GM23338 (cell line): ENCODE data around the gene PTPRA. TPM values are rescaled to one million over a fixed set of nuclear protein-coding genes. Genes with fewer than 3 reads are reported as not detected.

Experiments used
- ATAC-seq: fragments of 200-7000 bp; cut with Tn5 transposase; 3 replicates; pipeline ENCODE4 v1.9.1; 2020
- DNase-seq: peaks from one replicate; pipeline ENCODE4 v3.0.0-alpha.2; 2015; ENCODE audit warnings: low spot score
- H2AFZ ChIP-seq: fragments of 200-600 bp; sonication (generic); 2 replicates; pipeline ENCODE4 v1.8.0; 2016; ENCODE audit warnings: antibody characterized with exemption, mild to moderate bottlenecking, moderate library complexity
- H3F3A ChIP-seq: fragments of 200-600 bp; sonication (generic); replicated peaks from 2 replicates; pipeline ENCODE4 v1.8.0; 2017; ENCODE audit warnings: antibody characterized with exemption, mixed run types, low read depth
- H3K27ac ChIP-seq: fragments of 200-600 bp; sonication (generic); 2 replicates; pipeline ENCODE4 v1.6.1; 2016; ENCODE audit warnings: low read depth
- H3K27me3 ChIP-seq: fragments of 200-600 bp; sonication (generic); 2 replicates; pipeline ENCODE4 v1.8.0; 2016; ENCODE audit warnings: mild to moderate bottlenecking, mixed run types, moderate library complexity; ENCODE audit not compliant: insufficient read depth
- H3K36me3 ChIP-seq: fragments of 200-600 bp; sonication (generic); 2 replicates; pipeline ENCODE4 v1.8.0; 2016; ENCODE audit warnings: mild to moderate bottlenecking; ENCODE audit not compliant: insufficient read depth
- H3K4me1 ChIP-seq: fragments of 200-600 bp; sonication (generic); 2 replicates; pipeline ENCODE4 v1.8.0; 2016; ENCODE audit warnings: mild to moderate bottlenecking, moderate library complexity; ENCODE audit not compliant: insufficient read depth
- H3K4me2 ChIP-seq: fragments of 200-600 bp; sonication (generic); 2 replicates; pipeline ENCODE4 v1.7.1; 2017; ENCODE audit warnings: mixed run types
- H3K4me3 ChIP-seq: fragments of 200-600 bp; sonication (generic); 2 replicates; pipeline ENCODE4 v1.6.1; 2016; ENCODE audit warnings: mixed run types
- H3K79me2 ChIP-seq: fragments of 200-600 bp; sonication (generic); replicated peaks from 2 replicates; pipeline ENCODE4 v1.8.0; 2017; ENCODE audit warnings: mild to moderate bottlenecking; ENCODE audit not compliant: insufficient read depth
- H3K9me2 ChIP-seq: fragments of 200-600 bp; sonication (generic); 2 replicates; pipeline ENCODE4 v1.8.0; 2017; ENCODE audit not compliant: insufficient read depth
- H4K20me1 ChIP-seq: fragments of 200-600 bp; sonication (generic); replicated peaks from 2 replicates; pipeline ENCODE4 v1.8.0; 2017; ENCODE audit warnings: mild to moderate bottlenecking; ENCODE audit not compliant: insufficient read depth
- H3K27ac Mint-ChIP-seq: 2 replicates; pipeline ENCODE4 v1.8.0; 2020; ENCODE audit warnings: inconsistent platforms, mild to moderate bottlenecking, moderate library complexity, mixed read lengths
- H3K27me3 Mint-ChIP-seq: 3 replicates; pipeline ENCODE4 v1.8.0; 2022; ENCODE audit warnings: low read depth, mild to moderate bottlenecking, moderate library complexity, mixed read lengths, inconsistent platforms; ENCODE audit not compliant: insufficient read depth, poor library complexity
- H3K36me3 Mint-ChIP-seq: 3 replicates; pipeline ENCODE4 v1.8.0; 2021; ENCODE audit warnings: low read depth, mild to moderate bottlenecking, inconsistent platforms, moderate library complexity, mixed read lengths
- H3K4me1 Mint-ChIP-seq: 3 replicates; pipeline ENCODE4 v1.8.0; 2020; ENCODE audit warnings: mild to moderate bottlenecking, inconsistent platforms, mixed read lengths
- H3K4me3 Mint-ChIP-seq: 3 replicates; pipeline ENCODE4 v1.8.0; 2021; ENCODE audit warnings: moderate library complexity, mild to moderate bottlenecking, inconsistent platforms, mixed read lengths
- H3K9me3 Mint-ChIP-seq: 3 replicates; pipeline ENCODE4 v1.8.0; 2020; ENCODE audit warnings: moderate library complexity, mild to moderate bottlenecking, inconsistent platforms, mixed read lengths
- CREB1 ChIP-seq: fragments of 250-450 bp; sonication (Bioruptor Pico); IDR thresholded peaks from 2 replicates; pipeline ENCODE4 v1.5.0; 2020; ENCODE audit warnings: low read depth, mild to moderate bottlenecking, moderate library complexity
- CTCF ChIP-seq, 2 experiments: fragments of 200-600 bp in 1 of 2; sonication (generic) in 1 of 2; conservative IDR thresholded peaks; 2 replicates each; pipeline versions ENCODE4 v1.5.1 to v1.6.1; 2016 to 2017; ENCODE audit warnings: antibody characterized with exemption in 2 of 2, low read depth in 2 of 2, mild to moderate bottlenecking in 2 of 2, moderate library complexity in 1 of 2
- ETS1 ChIP-seq: IDR thresholded peaks from 2 replicates; pipeline ENCODE4 v1.6.1; 2016; ENCODE audit warnings: antibody characterized with exemption
- EZH2 ChIP-seq: fragments of 200-600 bp; sonication (generic); IDR thresholded peaks from one replicate; pipeline ENCODE4 v1.8.0; 2017; ENCODE audit warnings: antibody characterized with exemption, mild to moderate bottlenecking, low read depth; ENCODE audit not compliant: unreplicated experiment
- EZH2phosphoT487 ChIP-seq: fragments of 200-600 bp; sonication (generic); IDR thresholded peaks from one replicate; pipeline ENCODE4 v1.8.1; 2018; ENCODE audit warnings: antibody characterized with exemption; ENCODE audit not compliant: unreplicated experiment
- JUNB ChIP-seq: IDR thresholded peaks from one replicate; pipeline ENCODE4 v1.6.1; 2016; ENCODE audit warnings: antibody characterized with exemption; ENCODE audit not compliant: unreplicated experiment
- NANOG ChIP-seq: IDR thresholded peaks from 2 replicates; pipeline ENCODE4 v1.6.1; 2016; ENCODE audit warnings: antibody characterized with exemption, borderline replicate concordance
- POLR2AphosphoS5 ChIP-seq: IDR thresholded peaks from 2 replicates; pipeline ENCODE4 v1.6.1; 2016; ENCODE audit warnings: antibody characterized with exemption, low read depth
- REST ChIP-seq: IDR thresholded peaks from one replicate; pipeline ENCODE4 v1.6.1; 2018; ENCODE audit warnings: antibody characterized with exemption; ENCODE audit not compliant: unreplicated experiment
- STAT1 ChIP-seq: IDR thresholded peaks from one replicate; pipeline ENCODE4 v1.6.1; 2016; ENCODE audit warnings: antibody characterized with exemption; ENCODE audit not compliant: unreplicated experiment
- ZNF114 ChIP-seq: fragments of 250-450 bp; sonication (Bioruptor Pico); IDR thresholded peaks from 2 replicates; pipeline ENCODE4 v1.5.0; 2020; ENCODE audit warnings: mild to moderate bottlenecking, moderate library complexity
- ZNF331 ChIP-seq: fragments of 250-450 bp; sonication (Bioruptor Pico); IDR thresholded peaks from 2 replicates; pipeline ENCODE4 v1.5.0; 2020; ENCODE audit warnings: low read depth, mild to moderate bottlenecking, moderate library complexity
- ZNF462 ChIP-seq: fragments of 250-450 bp; sonication (Bioruptor Pico); IDR thresholded peaks from 2 replicates; pipeline ENCODE4 v1.5.0; 2020; ENCODE audit warnings: mild to moderate bottlenecking, moderate library complexity
- polyA plus RNA-seq: library from polyadenylated mRNA; unstranded; fragments of >200 nt; fragmentation: Nextera tagmentation; extraction: Ambion mirVana; gene quantifications from 2 replicates; pipeline ENCODE4 v1.2.1, GENCODE V29; 2016
- total RNA-seq: library from RNA; depleted of rRNA; stranded (reverse); fragments of >200 nt; shearing (Covaris generic); gene quantifications from 2 replicates; pipeline ENCODE4 v1.2.3, GENCODE V29; 2014

Gene PTPRA
- total and polyA plus RNA-seq, 2 experiments from 2014 or later = 37.8 to 39.3 TPM

GRCh38 chr20:3044336-3044965 is 171.2 kb downstream of the PTPRA start:
- peak overlapping the region; percentile 94; the same call in 1 of the 2 replicates for H3K4me3 ChIP-seq
- TF ChIP-seq EZH2phosphoT487 = no peak
- TF ChIP-seq CREB1 (CRISPR knock-in tag) = no peak
- TF ChIP-seq STAT1 = no peak
- no peak for TF ChIP-seq REST
- TF ChIP-seq ZNF114 = no peak
- no peak for TF ChIP-seq ZNF331 (CRISPR knock-in tag)
- no peak for TF ChIP-seq JUNB
- TF ChIP-seq NANOG = no peak
- TF ChIP-seq ZNF462 (CRISPR knock-in tag) = no peak
- no peak for TF ChIP-seq POLR2AphosphoS5
- TF ChIP-seq EZH2 = no peak
- TF ChIP-seq ETS1 = no peak
- TF ChIP-seq CTCF (conservative IDR thresholded peaks at IDR 0.05; ENCODE audit: low read depth in 2 of 2) = no peak
- Mint-ChIP-seq H3K27ac (no peak overlapping the region), H3K27me3 (peaks cover 16% of the 10 kb centered on the region), H3K36me3 (peaks cover 49% of the 10 kb centered on the region), H3K4me1 (peaks cover 25% of the 10 kb centered on the region), H3K9me3 (no peaks in the 10 kb centered on the region; the same call in 2 of the 3 replicates), H3K4me3 (peak overlapping the region; percentile 85; the same call in 2 of the 3 replicates)
- H3K27me3 ChIP-seq = no peaks in the 10 kb centered on the region
- H3F3A ChIP-seq = 0 out of 2 replicates have a peak, but pooled peaks cover 5% of the 10 kb centered on the region
- peaks cover 10% of the 10 kb centered on the region for H4K20me1 ChIP-seq
- DNase-seq = no peak
- ATAC-seq = no peak
- peaks cover 11% of the 10 kb centered on the region for H3K79me2 ChIP-seq
- peak overlapping the region; percentile 96; the same call in 1 of the 2 replicates for H3K4me2 ChIP-seq
- no peak overlapping the region for H3K27ac ChIP-seq
- H3K36me3 ChIP-seq = peaks cover 18% of the 10 kb centered on the region; the same call in 1 of the 2 replicates
- no peak overlapping the region for H2AFZ ChIP-seq
- H3K9me2 ChIP-seq = peaks cover 4% of the 10 kb centered on the region; the same call in 1 of the 2 replicates
- peaks cover 24% of the 10 kb centered on the region for H3K4me1 ChIP-seq
